NT2/D1 (cell line): Measurements from ENCODE around the gene SLC43A3.

Experiments used
- YY1 ChIP-seq: IDR thresholded peaks from 2 replicates; pipeline ENCODE4 v1.6.1; 2011; ENCODE audit not compliant: insufficient read length, insufficient read depth
- ZNF274 ChIP-seq: IDR thresholded peaks from 2 replicates; pipeline ENCODE4 v1.6.1; 2011; ENCODE audit warnings: mild to moderate bottlenecking, low read depth, low read length

DNA sequence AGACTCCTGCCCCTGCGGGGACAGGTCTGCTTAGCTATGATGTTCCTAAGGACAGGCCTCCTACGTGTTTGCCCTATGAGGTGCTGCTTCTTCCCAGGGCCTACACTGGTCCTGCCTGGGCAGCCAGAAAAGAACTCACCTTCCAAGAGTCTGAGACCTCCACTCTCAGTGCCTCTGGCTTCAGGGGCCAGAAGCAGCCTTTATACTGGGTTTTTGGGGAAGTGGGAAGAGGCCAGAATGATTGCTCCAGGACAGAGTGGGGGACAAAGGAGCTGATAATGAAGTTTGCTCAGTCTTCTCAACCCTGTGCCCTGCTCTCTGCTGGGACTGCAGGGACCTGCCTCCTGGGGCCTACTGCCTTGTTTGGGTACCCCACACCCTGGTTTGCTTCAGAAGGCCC is 45.9 kb downstream of the SLC43A3 start, which contains the start of gene PRG3:
- TF ChIP-seq YY1 (no peak), ZNF274 (no peak)
